ENCODE results near the gene PHACTR1. TPM values are rescaled to one million over a fixed set of nuclear protein-coding genes. Genes with fewer than 3 reads are reported as not detected.

Gene PHACTR1
- total RNA-seq, 1 donor from 2014 or later = 8.4 TPM

DNA sequence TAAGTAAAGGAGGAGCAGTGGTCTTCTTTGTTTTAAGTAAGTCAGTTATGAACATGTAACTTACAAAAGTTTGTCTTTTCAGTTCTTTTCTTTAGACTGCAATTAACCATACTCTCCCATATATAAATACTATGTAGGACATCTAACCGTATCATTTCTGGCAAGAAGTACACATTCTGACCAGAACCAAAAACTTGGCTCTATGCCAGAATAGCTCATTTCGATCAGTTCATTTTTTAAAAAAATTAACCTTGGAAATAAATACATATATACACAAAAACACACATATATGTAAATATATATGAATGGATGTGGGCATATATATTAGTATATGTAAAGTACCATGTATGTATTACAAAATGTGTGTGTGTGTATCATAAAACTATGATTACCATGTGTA is 145.0 kb downstream of the PHACTR1 start:
- Histone ChIP-seq H3K4me3 (no peak overlapping the region), H3K27ac (no peak overlapping the region), H3K27me3 (no peaks in the 10 kb centered on the region), H3K9me3 (no peaks in the 10 kb centered on the region), H3K4me1 (no peaks in the 10 kb centered on the region), H3K36me3 (no peaks in the 10 kb centered on the region)
- TF ChIP-seq, protein P1, sequence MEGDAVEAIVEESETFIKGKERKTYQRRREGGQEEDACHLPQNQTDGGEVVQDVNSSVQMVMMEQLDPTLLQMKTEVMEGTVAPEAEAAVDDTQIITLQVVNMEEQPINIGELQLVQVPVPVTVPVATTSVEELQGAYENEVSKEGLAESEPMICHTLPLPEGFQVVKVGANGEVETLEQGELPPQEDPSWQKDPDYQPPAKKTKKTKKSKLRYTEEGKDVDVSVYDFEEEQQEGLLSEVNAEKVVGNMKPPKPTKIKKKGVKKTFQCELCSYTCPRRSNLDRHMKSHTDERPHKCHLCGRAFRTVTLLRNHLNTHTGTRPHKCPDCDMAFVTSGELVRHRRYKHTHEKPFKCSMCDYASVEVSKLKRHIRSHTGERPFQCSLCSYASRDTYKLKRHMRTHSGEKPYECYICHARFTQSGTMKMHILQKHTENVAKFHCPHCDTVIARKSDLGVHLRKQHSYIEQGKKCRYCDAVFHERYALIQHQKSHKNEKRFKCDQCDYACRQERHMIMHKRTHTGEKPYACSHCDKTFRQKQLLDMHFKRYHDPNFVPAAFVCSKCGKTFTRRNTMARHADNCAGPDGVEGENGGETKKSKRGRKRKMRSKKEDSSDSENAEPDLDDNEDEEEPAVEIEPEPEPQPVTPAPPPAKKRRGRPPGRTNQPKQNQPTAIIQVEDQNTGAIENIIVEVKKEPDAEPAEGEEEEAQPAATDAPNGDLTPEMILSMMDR (IDR thresholded peaks at IDR 0.05) = no peak
- no peak for DNase-seq (ENCODE audit: low spot score in 2 of 2)
- intact Hi-C loops (cut with DNase I) = no loop called here

DNA sequence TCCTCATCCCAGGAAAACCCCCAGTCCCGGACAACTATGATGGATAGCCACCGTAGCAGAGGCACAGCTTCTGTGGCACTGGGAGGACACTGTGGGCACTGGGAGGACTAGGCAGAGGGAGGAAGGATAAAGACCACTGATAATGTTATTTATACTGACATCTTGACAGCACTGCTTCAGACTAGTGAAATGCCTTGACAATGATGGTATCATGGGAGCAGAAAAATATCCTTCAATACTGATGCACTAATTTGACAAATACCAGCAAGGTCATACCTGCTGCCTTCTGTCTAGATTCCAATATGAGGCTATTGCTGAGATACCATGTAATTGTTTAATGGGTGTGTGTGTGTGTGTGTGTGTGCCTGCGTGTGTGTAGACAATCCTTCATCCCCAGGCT is 148.6 kb downstream of the PHACTR1 start:
- Histone ChIP-seq H3K9me3 (no peaks in the 10 kb centered on the region), H3K36me3 (no peaks in the 10 kb centered on the region), H3K27ac (no peak overlapping the region), H3K27me3 (no peaks in the 10 kb centered on the region), H3K4me1 (no peaks in the 10 kb centered on the region), H3K4me3 (no peak overlapping the region)
- TF ChIP-seq, protein P1 (IDR thresholded peaks at IDR 0.05) = no peak
- DNase-seq (ENCODE audit: low spot score in 2 of 2) = no peak
- intact Hi-C loops (cut with DNase I) = no loop called here

DNA sequence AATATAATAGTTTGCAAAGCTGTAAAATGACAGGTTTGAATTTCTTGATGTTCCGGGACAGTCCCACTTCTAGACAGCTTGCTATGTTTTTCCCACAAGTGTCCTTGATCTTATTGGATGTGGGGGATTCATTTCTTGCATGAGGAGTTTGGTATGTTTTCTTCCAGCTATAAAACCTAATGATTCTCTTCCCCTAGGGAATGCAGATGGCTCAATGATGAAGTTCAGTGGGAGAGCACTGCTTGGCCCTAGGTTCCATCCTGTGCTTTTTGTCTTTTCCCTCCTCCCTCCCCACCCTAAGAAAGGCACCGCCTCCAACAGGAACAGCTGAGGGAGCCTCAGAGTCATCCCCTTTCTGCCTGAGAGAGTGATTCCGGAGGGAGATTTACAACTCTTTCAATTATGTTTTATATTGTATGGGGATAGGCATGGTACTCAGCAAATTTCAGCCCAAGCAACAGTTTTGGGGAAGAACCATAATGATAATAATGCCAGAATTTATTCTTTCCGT is 149.2 kb downstream of the PHACTR1 start:
- H3K36me3 ChIP-seq = no peaks in the 10 kb centered on the region
- intact Hi-C loops (cut with DNase I) = no loop called here
- TF ChIP-seq, protein P1 (IDR thresholded peaks at IDR 0.05) = no peak

DNA sequence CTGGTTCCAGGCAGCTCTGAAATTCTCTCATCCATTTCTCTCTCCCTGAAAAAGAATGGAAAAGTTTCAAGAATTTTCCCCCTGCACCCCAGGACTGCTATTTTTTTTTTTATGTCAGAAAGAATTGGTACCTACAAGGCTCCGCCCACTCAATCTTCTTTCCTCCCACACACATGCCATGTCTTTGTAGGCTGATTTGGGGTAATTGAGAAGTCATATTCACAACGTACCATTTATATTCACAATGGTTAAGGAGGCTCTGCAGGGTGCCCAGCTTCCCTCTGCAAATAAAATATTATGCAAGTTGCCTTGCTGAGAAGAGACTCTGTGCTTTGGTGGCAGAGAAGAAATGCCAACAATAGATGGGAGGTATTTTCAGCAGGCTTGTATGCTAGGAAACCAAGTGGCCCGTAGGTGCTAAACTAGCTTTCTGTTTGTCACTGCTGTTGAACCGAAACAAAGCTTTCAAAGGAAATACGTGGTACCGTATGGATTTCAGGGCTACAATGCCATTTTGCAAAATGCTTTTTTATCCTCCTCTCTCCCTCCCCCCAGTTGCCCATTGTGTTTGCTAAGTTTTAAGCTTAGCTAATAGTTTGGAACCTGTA is 150.0 kb downstream of the PHACTR1 start:
- Histone ChIP-seq H3K4me1 (no peaks in the 10 kb centered on the region), H3K36me3 (no peaks in the 10 kb centered on the region), H3K9me3 (no peaks in the 10 kb centered on the region), H3K27ac (no peak overlapping the region), H3K4me3 (no peak overlapping the region), H3K27me3 (no peaks in the 10 kb centered on the region)
- intact Hi-C loops (cut with DNase I) = no loop called here
- DNase-seq (ENCODE audit: low spot score in 2 of 2) = no peak
- TF ChIP-seq, protein P1 (IDR thresholded peaks at IDR 0.05) = no peak

More for the DNA sequence above, 149.2 kb downstream of the PHACTR1 start:
- no peak for DNase-seq (ENCODE audit: low spot score in 2 of 2)
- Histone ChIP-seq H3K27me3 (no peaks in the 10 kb centered on the region), H3K4me1 (no peaks in the 10 kb centered on the region), H3K4me3 (no peak overlapping the region), H3K27ac (no peak overlapping the region), H3K9me3 (no peaks in the 10 kb centered on the region)

DNA sequence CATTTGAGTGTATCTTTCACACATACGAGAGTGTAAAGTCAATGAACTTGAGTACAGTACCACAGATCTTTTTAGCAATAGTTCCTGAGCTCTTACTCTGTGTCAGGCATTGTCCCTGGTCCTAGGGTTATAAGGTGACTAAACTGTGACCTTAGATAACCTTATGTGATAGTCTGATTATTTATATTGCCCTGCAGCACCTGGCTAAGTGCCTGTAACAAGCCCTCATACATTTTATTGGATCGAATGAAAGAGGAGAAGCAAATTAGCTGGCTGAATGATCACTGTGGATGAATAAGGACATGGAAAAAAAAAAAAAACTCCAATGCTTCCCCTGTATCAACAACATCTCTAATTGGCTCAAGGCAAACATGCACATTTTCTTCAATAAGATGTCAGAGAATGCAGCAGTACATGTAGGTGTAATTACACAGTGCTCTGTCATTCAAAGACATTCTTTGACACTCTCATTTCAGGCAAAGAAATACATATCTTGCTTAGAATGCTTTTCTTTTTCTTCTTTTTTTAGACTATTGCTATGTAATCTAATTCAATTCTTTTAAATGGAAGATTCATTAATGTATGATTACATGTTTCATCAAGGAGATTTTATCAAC is 153.4 kb downstream of the PHACTR1 start:
- Histone ChIP-seq H3K27me3 (no peaks in the 10 kb centered on the region), H3K36me3 (no peaks in the 10 kb centered on the region), H3K27ac (no peak overlapping the region), H3K9me3 (no peaks in the 10 kb centered on the region), H3K4me3 (no peak overlapping the region), H3K4me1 (no peaks in the 10 kb centered on the region)
- intact Hi-C loops (cut with DNase I) = no loop called here
- DNase-seq (ENCODE audit: low spot score in 2 of 2) = no peak
- TF ChIP-seq, protein P1 (IDR thresholded peaks at IDR 0.05) = no peak

Data from ascending aorta (tissue), 2 donors.